Caco-2 (cell line): ENCODE measurements around the gene ARAP3. TPM values are rescaled to one million over a fixed set of nuclear protein-coding genes. Genes with fewer than 3 reads are reported as not detected.

Source experiments
- BruUV-seq: library from RNA; stranded (reverse); fragments of 400-500 nt; replicated peaks from 2 replicates; lab custom pipeline; 2021; lab: Mats Ljungman, UMichigan
- CTCF ChIA-PET: fragments of 300-600 bp; sonication (Branson Sonifier 250); formaldehyde crosslinking; loops from one replicate; lab custom pipeline; 2022; ENCODE audit warnings: antibody characterized with exemption; lab: Charles Lee
- POLR2A ChIA-PET: fragments of 300-600 bp; sonication (Branson Sonifier 250); formaldehyde crosslinking; loops from one replicate; lab custom pipeline; 2022; ENCODE audit warnings: antibody characterized with exemption; lab: Charles Lee
- DNase-seq, 2 experiments: peaks; one replicate each; pipeline versions ENCODE4 v3.0.0 to v3.0.0-alpha.2; 2020 to 2022
- H3K27me3 ChIP-seq: replicated peaks from 2 replicates; pipeline ENCODE4 v1.6.0; 2011; ENCODE audit warnings: low read length; ENCODE audit not compliant: control insufficient read depth, insufficient read depth
- H3K36me3 ChIP-seq: 2 replicates; pipeline ENCODE4 v1.5.1; 2011; ENCODE audit warnings: low read length; ENCODE audit not compliant: control insufficient read depth, insufficient read depth
- H3K4me1 ChIP-seq: fragments of 250-450 bp; sonication (Bioruptor Pico); 2 replicates; pipeline ENCODE4 v1.5.1; 2020; ENCODE audit warnings: mild to moderate bottlenecking
- H3K4me3 ChIP-seq: 2 replicates; pipeline ENCODE4 v1.5.1; 2011; ENCODE audit warnings: low read depth, mild to moderate bottlenecking, control low read depth, low read length
- H3K9me3 ChIP-seq: fragments of 250-450 bp; sonication (Bioruptor Pico); 2 replicates; pipeline ENCODE4 v1.5.1; 2020; ENCODE audit warnings: mild to moderate bottlenecking, moderate library complexity
- H3K27ac Mint-ChIP-seq: one replicate; pipeline ENCODE4 v1.8.0; 2022; ENCODE audit warnings: mixed read lengths; ENCODE audit not compliant: unreplicated experiment
- H3K27me3 Mint-ChIP-seq: one replicate; pipeline ENCODE4 v1.8.0; 2022; ENCODE audit warnings: mixed read lengths; ENCODE audit not compliant: insufficient read depth, unreplicated experiment
- H3K36me3 Mint-ChIP-seq: one replicate; pipeline ENCODE4 v1.8.0; 2022; ENCODE audit warnings: mild to moderate bottlenecking, mixed read lengths; ENCODE audit not compliant: insufficient read depth, unreplicated experiment
- H3K4me1 Mint-ChIP-seq: one replicate; pipeline ENCODE4 v1.8.0; 2022; ENCODE audit warnings: low read depth, mixed read lengths; ENCODE audit not compliant: unreplicated experiment
- H3K4me3 Mint-ChIP-seq: one replicate; pipeline ENCODE4 v1.8.0; 2022; ENCODE audit warnings: mild to moderate bottlenecking, moderate library complexity, mixed read lengths; ENCODE audit not compliant: unreplicated experiment
- H3K9me3 Mint-ChIP-seq: one replicate; pipeline ENCODE4 v1.8.0; 2022; ENCODE audit warnings: mixed read lengths; ENCODE audit not compliant: unreplicated experiment
- intact Hi-C: fragments of 100-400 bp; cut with micrococcal nuclease; formaldehyde crosslinking; loops from one replicate; pipeline ENCODE4 v1.10.0; 2022; ENCODE audit not compliant: unreplicated experiment
- total RNA-seq: library from RNA; stranded (reverse); gene quantifications from 2 replicates; pipeline ENCODE4 v1.2.3, GENCODE V29; 2022
- TF ChIP-seq, protein P1 (sequence below), 2 experiments: fragments of 200-600 bp in 1 of 2; IDR thresholded peaks; 1 replicate in 1 of 2; 2 replicates in 1 of 2; pipeline versions ENCODE4 v1.5.1 to v1.8.0; 2011 to 2022; ENCODE audit warnings: antibody characterized with exemption in 1 of 2, control low read depth in 1 of 2, inconsistent platforms in 1 of 2, low read depth in 1 of 2, low read length in 1 of 2, mild to moderate bottlenecking in 1 of 2, moderate library complexity in 1 of 2; ENCODE audit not compliant: insufficient read depth in 1 of 2, severe bottlenecking in 1 of 2, unreplicated experiment in 1 of 2

Gene ARAP3
- total RNA-seq, 1 experiment from 2014 or later = 6.3 TPM

DNA sequence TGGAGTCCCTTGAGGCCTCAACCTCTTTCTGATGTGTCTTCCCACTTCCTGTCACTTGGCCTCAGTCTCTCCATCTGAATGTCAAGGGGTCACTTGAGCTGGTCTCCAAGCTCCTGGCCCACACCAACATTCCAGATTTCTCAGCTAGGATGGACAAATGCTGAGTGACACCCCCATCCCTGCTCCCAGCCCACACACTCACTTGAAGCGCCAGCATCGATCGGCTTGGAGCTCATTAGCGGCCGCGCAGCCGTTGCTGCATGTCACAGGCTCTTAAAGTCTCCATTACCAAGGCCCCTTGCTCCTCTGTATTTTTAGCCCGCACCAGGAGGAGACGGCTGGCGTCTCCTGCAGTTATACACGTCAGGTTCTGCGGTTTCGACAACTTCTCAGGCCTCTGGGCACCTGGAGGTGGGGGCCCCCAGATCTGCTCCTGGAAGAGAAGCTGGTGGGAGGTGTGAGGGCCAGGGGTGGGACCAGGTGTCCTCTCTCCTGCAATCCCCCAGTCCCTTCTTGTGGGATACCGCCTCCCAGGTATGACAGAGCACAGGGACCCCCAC lies 33.4 kb upstream of the ARAP3 start:
- Histone ChIP-seq H3K9me3 (no peaks in the 10 kb centered on the region), H3K4me1 (peaks cover 40% of the 10 kb centered on the region), H3K36me3 (no peaks in the 10 kb centered on the region), H3K27me3 (no peaks in the 10 kb centered on the region), H3K4me3 (no peak overlapping the region)
- BruUV-seq = no TSS peak
- intact Hi-C loops = no loop called here
- DNase-seq = no peak
- Mint-ChIP-seq H3K9me3 (no peaks in the 10 kb centered on the region), H3K27ac (peak overlapping the region; percentile 36), H3K27me3 (no peaks in the 10 kb centered on the region), H3K4me1 (peaks cover 28% of the 10 kb centered on the region), H3K4me3 (no peak overlapping the region), H3K36me3 (no peaks in the 10 kb centered on the region)
- TF ChIP-seq, protein P1, sequence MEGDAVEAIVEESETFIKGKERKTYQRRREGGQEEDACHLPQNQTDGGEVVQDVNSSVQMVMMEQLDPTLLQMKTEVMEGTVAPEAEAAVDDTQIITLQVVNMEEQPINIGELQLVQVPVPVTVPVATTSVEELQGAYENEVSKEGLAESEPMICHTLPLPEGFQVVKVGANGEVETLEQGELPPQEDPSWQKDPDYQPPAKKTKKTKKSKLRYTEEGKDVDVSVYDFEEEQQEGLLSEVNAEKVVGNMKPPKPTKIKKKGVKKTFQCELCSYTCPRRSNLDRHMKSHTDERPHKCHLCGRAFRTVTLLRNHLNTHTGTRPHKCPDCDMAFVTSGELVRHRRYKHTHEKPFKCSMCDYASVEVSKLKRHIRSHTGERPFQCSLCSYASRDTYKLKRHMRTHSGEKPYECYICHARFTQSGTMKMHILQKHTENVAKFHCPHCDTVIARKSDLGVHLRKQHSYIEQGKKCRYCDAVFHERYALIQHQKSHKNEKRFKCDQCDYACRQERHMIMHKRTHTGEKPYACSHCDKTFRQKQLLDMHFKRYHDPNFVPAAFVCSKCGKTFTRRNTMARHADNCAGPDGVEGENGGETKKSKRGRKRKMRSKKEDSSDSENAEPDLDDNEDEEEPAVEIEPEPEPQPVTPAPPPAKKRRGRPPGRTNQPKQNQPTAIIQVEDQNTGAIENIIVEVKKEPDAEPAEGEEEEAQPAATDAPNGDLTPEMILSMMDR (IDR thresholded peaks at IDR 0.05; ENCODE audit: insufficient read depth in 1 of 2, low read depth in 1 of 2, low read length in 1 of 2, severe bottlenecking in 1 of 2, unreplicated experiment in 1 of 2) = no peak
- POLR2A ChIA-PET = no interaction called here
- CTCF ChIA-PET = interaction anchor here (0.6 to 1.1 kb wide), 2 partner anchors 163 to 201 kb away, joined by 4 read pairs; partner anchors contain the start of gene PCDH1

- Histone ChIP-seq H3K4me1 (peaks cover 40% of the 10 kb centered on the region), H3K36me3 (no peaks in the 10 kb centered on the region), H3K27me3 (no peaks in the 10 kb centered on the region), H3K4me3 (no peak overlapping the region), H3K9me3 (no peaks in the 10 kb centered on the region)
- Mint-ChIP-seq H3K36me3 (no peaks in the 10 kb centered on the region), H3K27ac (peak overlapping the region; percentile 38), H3K4me3 (no peak overlapping the region), H3K9me3 (no peaks in the 10 kb centered on the region), H3K27me3 (no peaks in the 10 kb centered on the region), H3K4me1 (peaks cover 28% of the 10 kb centered on the region)
- CTCF ChIA-PET = interaction anchor here (0.7 to 1.4 kb wide), 7 partner anchors 21 to 254 kb away, joined by 3 to 6 read pairs (median 4); partner anchors contain the start of gene RNF14
- DNase-seq = no peak
- intact Hi-C loops = loop anchor here (1.0 kb wide), 1 partner anchor 9 kb away; no protein-coding TSS in a partner anchor
- POLR2A ChIA-PET = no interaction called here
- TF ChIP-seq, protein P1 (IDR thresholded peaks at IDR 0.05; ENCODE audit: insufficient read depth in 1 of 2, low read depth in 1 of 2, low read length in 1 of 2, severe bottlenecking in 1 of 2, unreplicated experiment in 1 of 2) = no peak
- no TSS peak for BruUV-seq
Measured at GRCh38 chr5:141714542-141715310, 32.7 kb upstream of the ARAP3 start.

- CTCF ChIA-PET = interaction anchor here (0.6 to 1.4 kb wide), 10 partner anchors 20 to 255 kb away, joined by 3 to 6 read pairs (median 4); partner anchors contain the start of genes PCDH1 and RNF14
- peak; percentile 74 to 90 for DNase-seq
- H3K9me3 ChIP-seq = no peaks in the 10 kb centered on the region
- peak overlapping the region; percentile 46 for H3K4me3 Mint-ChIP-seq
- H3K27me3 ChIP-seq = no peaks in the 10 kb centered on the region
- BruUV-seq = no TSS peak
- H3K9me3 Mint-ChIP-seq = no peaks in the 10 kb centered on the region
- peaks cover 40% of the 10 kb centered on the region for H3K4me1 ChIP-seq
- no peaks in the 10 kb centered on the region for H3K36me3 ChIP-seq
- H3K4me3 ChIP-seq = no peak overlapping the region
- H3K36me3 Mint-ChIP-seq = no peaks in the 10 kb centered on the region
- peak overlapping the region; percentile 38 for H3K27ac Mint-ChIP-seq
- TF ChIP-seq, protein P1 (IDR thresholded peaks at IDR 0.05; ENCODE audit: insufficient read depth in 1 of 2, low read depth in 1 of 2, low read length in 1 of 2, severe bottlenecking in 1 of 2, unreplicated experiment in 1 of 2) = no peak
- POLR2A ChIA-PET = no interaction called here
- H3K4me1 Mint-ChIP-seq = peaks cover 28% of the 10 kb centered on the region
- no peaks in the 10 kb centered on the region for H3K27me3 Mint-ChIP-seq
- intact Hi-C loops = loop anchor here (1.0 kb wide), 2 partner anchors 8 to 22 kb away; no protein-coding TSS in a partner anchor
Measured at GRCh38 chr5:141713616-141714309, 31.7 kb upstream of the ARAP3 start.
